Activated naive CD4-positive, alpha-beta T cell treated with anti-CD3 and anti-CD28 coated beads, Interleukin-2, amount 50 U/mL, for 24 hours (primary cell): ENCODE data around the gene GDPD5.

Experiments
- H3K27ac Mint-ChIP-seq: one replicate; pipeline ENCODE4 v1.8.0; 2021; ENCODE audit warnings: mild to moderate bottlenecking, mixed read lengths
- H3K27me3 Mint-ChIP-seq: one replicate; pipeline ENCODE4 v1.8.0; 2021; ENCODE audit warnings: mixed read lengths
- H3K36me3 Mint-ChIP-seq: one replicate; pipeline ENCODE4 v1.8.0; 2021; ENCODE audit warnings: mixed read lengths
- H3K4me1 Mint-ChIP-seq: one replicate; pipeline ENCODE4 v1.8.0; 2021; ENCODE audit warnings: mixed read lengths
- H3K4me3 Mint-ChIP-seq: one replicate; pipeline ENCODE4 v1.8.0; 2021; ENCODE audit warnings: mild to moderate bottlenecking, mixed read lengths
- H3K9me3 Mint-ChIP-seq: one replicate; pipeline ENCODE4 v1.8.0; 2021; ENCODE audit warnings: mixed read lengths

Gene GDPD5

GRCh38 chr11:75530577-75530976 is 4.8 kb upstream of the GDPD5 start:
- H3K36me3 Mint-ChIP-seq, result no peaks in the 10 kb centered on the region
- peaks cover 30% of the 10 kb centered on the region for H3K4me1 Mint-ChIP-seq
- H3K9me3 Mint-ChIP-seq, result no peaks in the 10 kb centered on the region
- H3K27me3 Mint-ChIP-seq, result no peaks in the 10 kb centered on the region
- H3K4me3 Mint-ChIP-seq, result no peak overlapping the region
- no peak overlapping the region for H3K27ac Mint-ChIP-seq

- Mint-ChIP-seq H3K27me3 (no peaks in the 10 kb centered on the region), H3K9me3 (no peaks in the 10 kb centered on the region), H3K36me3 (no peaks in the 10 kb centered on the region), H3K4me1 (peaks cover 32% of the 10 kb centered on the region), H3K27ac (no peak overlapping the region), H3K4me3 (peak overlapping the region; percentile 55)
Observed at GRCh38 chr11:75527938-75528735, 2.4 kb upstream of the GDPD5 start.

- peak overlapping the region; percentile 26 for H3K27ac Mint-ChIP-seq
Observed at GRCh38 chr11:75527130-75527529, 1.4 kb upstream of the GDPD5 start.

GRCh38 chr11:75526192-75526541 is 426 bp upstream of the GDPD5 start:
- no peaks in the 10 kb centered on the region for H3K27me3 Mint-ChIP-seq
- H3K4me1 Mint-ChIP-seq, result peaks cover 20% of the 10 kb centered on the region
- H3K36me3 Mint-ChIP-seq, result no peaks in the 10 kb centered on the region
- no peaks in the 10 kb centered on the region for H3K9me3 Mint-ChIP-seq
- H3K4me3 Mint-ChIP-seq, result peak overlapping the region; percentile 71
- H3K27ac Mint-ChIP-seq, result no peak overlapping the region

More at GRCh38 chr11:75527130-75527529, 1.4 kb upstream of the GDPD5 start:
- Mint-ChIP-seq H3K9me3 (no peaks in the 10 kb centered on the region), H3K27me3 (no peaks in the 10 kb centered on the region), H3K4me3 (peak overlapping the region; percentile 71), H3K4me1 (peaks cover 29% of the 10 kb centered on the region), H3K36me3 (no peaks in the 10 kb centered on the region)

GRCh38 chr11:75524665-75525432 is 892 bp downstream of the GDPD5 start:
- Mint-ChIP-seq H3K4me3 (peak overlapping the region; percentile 74), H3K27ac (no peak overlapping the region), H3K9me3 (no peaks in the 10 kb centered on the region), H3K4me1 (peaks cover 12% of the 10 kb centered on the region), H3K36me3 (no peaks in the 10 kb centered on the region), H3K27me3 (no peaks in the 10 kb centered on the region)

- Mint-ChIP-seq H3K4me1 (peaks cover 12% of the 10 kb centered on the region), H3K27me3 (no peaks in the 10 kb centered on the region), H3K27ac (peak overlapping the region; percentile 2)
Observed at GRCh38 chr11:75523811-75524664, 1.7 kb downstream of the GDPD5 start.

GRCh38 chr11:75523189-75523588 is 2.6 kb downstream of the GDPD5 start:
- H3K27me3 Mint-ChIP-seq, result no peaks in the 10 kb centered on the region
- no peak overlapping the region for H3K27ac Mint-ChIP-seq
- peaks cover 12% of the 10 kb centered on the region for H3K4me1 Mint-ChIP-seq
- no peaks in the 10 kb centered on the region for H3K9me3 Mint-ChIP-seq
- no peaks in the 10 kb centered on the region for H3K36me3 Mint-ChIP-seq
- H3K4me3 Mint-ChIP-seq, result no peak overlapping the region

More at GRCh38 chr11:75523811-75524664, 1.7 kb downstream of the GDPD5 start:
- Mint-ChIP-seq H3K36me3 (no peaks in the 10 kb centered on the region), H3K4me3 (peak overlapping the region; percentile 74), H3K9me3 (no peaks in the 10 kb centered on the region)

GRCh38 chr11:75522286-75523044 is 3.3 kb downstream of the GDPD5 start:
- Mint-ChIP-seq H3K27me3 (no peaks in the 10 kb centered on the region), H3K27ac (no peak overlapping the region), H3K4me1 (peaks cover 14% of the 10 kb centered on the region), H3K9me3 (no peaks in the 10 kb centered on the region), H3K4me3 (no peak overlapping the region), H3K36me3 (no peaks in the 10 kb centered on the region)

GRCh38 chr11:75520688-75521087 is 5.1 kb downstream of the GDPD5 start:
- Mint-ChIP-seq H3K9me3 (no peaks in the 10 kb centered on the region), H3K4me1 (peaks cover 21% of the 10 kb centered on the region), H3K4me3 (no peak overlapping the region), H3K27me3 (no peaks in the 10 kb centered on the region), H3K36me3 (no peaks in the 10 kb centered on the region), H3K27ac (no peak overlapping the region)

GRCh38 chr11:75518771-75519653 is 6.7 kb downstream of the GDPD5 start:
- no peak overlapping the region for H3K27ac Mint-ChIP-seq

GRCh38 chr11:75518204-75518549 is 7.6 kb downstream of the GDPD5 start:
- Mint-ChIP-seq H3K9me3 (no peaks in the 10 kb centered on the region), H3K4me3 (no peak overlapping the region), H3K27me3 (no peaks in the 10 kb centered on the region), H3K4me1 (peaks cover 9% of the 10 kb centered on the region), H3K36me3 (no peaks in the 10 kb centered on the region), H3K27ac (no peak overlapping the region)

More at GRCh38 chr11:75518771-75519653, 6.7 kb downstream of the GDPD5 start:
- Mint-ChIP-seq H3K4me1 (peaks cover 13% of the 10 kb centered on the region), H3K36me3 (no peaks in the 10 kb centered on the region), H3K9me3 (no peaks in the 10 kb centered on the region), H3K4me3 (no peak overlapping the region), H3K27me3 (no peaks in the 10 kb centered on the region)

- Mint-ChIP-seq H3K4me1 (peaks cover 9% of the 10 kb centered on the region), H3K9me3 (no peaks in the 10 kb centered on the region), H3K27me3 (no peaks in the 10 kb centered on the region), H3K4me3 (no peak overlapping the region), H3K27ac (no peak overlapping the region), H3K36me3 (no peaks in the 10 kb centered on the region)
Observed at GRCh38 chr11:75516886-75517285, 8.9 kb downstream of the GDPD5 start.

- no peak overlapping the region for H3K4me3 Mint-ChIP-seq
- H3K36me3 Mint-ChIP-seq, result no peaks in the 10 kb centered on the region
- H3K27me3 Mint-ChIP-seq, result no peaks in the 10 kb centered on the region
- peaks cover 9% of the 10 kb centered on the region for H3K4me1 Mint-ChIP-seq
- H3K27ac Mint-ChIP-seq, result no peak overlapping the region
- H3K9me3 Mint-ChIP-seq, result no peaks in the 10 kb centered on the region
Observed at GRCh38 chr11:75516140-75516539, 9.6 kb downstream of the GDPD5 start.

GRCh38 chr11:75514596-75514995 is 11.1 kb downstream of the GDPD5 start:
- Mint-ChIP-seq H3K4me1 (peaks cover 9% of the 10 kb centered on the region), H3K27ac (no peak overlapping the region), H3K4me3 (no peak overlapping the region)

More at GRCh38 chr11:75514596-75514995, 11.1 kb downstream of the GDPD5 start:
- H3K9me3 Mint-ChIP-seq, result no peaks in the 10 kb centered on the region
- no peaks in the 10 kb centered on the region for H3K27me3 Mint-ChIP-seq
- H3K36me3 Mint-ChIP-seq, result no peaks in the 10 kb centered on the region
